ELF-1 (cell line): ENCODE data around the gene UBAP2.

Source experiments
- DNase-seq: peaks from one replicate; pipeline ENCODE4 v3.0.0-alpha.2; 2016; ENCODE audit warnings: low read depth, low spot score

The UBAP2 gene

DNA sequence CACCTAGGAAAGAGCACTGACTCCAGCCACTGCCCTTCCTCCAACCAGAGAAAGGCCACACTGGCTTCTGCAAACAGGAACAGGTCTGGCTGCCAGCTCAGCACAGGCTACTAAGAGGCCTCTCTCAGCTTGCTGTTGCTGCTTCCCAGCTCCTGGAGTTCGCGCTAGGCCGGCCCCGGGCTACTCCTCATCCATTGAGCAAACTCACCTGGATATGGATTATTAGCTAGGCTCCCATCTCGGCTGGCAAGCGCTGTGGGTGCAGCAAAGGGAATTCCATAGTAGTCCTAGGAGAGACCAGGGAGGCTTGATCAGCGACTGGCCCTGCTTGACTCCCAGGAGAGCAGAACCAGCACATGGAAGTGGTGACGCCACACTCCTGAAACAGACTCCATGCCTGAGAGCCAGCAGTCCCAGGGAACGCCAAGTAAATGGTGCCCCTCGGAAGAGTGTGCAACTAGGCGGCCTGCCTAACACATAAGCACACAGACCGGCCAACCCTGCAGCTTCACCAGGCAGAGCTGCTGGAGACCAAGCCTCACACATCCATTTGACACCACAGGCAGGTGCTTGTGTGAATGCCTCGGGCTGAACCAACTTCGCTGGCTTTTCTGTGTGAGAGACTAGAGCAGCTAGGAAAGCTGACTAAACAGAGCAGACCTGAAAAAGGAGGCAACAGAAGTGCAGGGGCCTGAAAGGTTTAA is 124.5 kb downstream of the UBAP2 start:
- no peak for DNase-seq

DNA sequence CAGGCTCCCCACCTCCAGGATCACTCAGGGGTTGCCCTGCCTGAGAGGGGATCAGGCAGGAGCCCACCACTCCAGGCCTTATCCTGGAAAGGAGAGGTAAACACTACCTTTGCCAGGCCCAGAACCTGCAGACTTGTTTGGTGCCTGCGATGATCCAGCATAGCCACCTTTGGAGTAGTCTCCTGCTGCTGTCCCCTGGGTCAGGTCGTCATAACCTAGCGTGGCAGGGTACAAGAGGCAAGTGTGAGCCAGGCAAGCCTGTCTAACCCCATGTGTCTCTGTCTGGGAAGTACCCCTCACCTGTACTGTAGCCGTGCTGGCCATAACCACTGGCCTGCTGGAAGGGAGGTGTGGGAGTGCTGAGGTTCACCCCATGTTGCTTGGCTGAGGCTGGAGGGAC is 125.6 kb downstream of the UBAP2 start:
- no peak for DNase-seq

DNA sequence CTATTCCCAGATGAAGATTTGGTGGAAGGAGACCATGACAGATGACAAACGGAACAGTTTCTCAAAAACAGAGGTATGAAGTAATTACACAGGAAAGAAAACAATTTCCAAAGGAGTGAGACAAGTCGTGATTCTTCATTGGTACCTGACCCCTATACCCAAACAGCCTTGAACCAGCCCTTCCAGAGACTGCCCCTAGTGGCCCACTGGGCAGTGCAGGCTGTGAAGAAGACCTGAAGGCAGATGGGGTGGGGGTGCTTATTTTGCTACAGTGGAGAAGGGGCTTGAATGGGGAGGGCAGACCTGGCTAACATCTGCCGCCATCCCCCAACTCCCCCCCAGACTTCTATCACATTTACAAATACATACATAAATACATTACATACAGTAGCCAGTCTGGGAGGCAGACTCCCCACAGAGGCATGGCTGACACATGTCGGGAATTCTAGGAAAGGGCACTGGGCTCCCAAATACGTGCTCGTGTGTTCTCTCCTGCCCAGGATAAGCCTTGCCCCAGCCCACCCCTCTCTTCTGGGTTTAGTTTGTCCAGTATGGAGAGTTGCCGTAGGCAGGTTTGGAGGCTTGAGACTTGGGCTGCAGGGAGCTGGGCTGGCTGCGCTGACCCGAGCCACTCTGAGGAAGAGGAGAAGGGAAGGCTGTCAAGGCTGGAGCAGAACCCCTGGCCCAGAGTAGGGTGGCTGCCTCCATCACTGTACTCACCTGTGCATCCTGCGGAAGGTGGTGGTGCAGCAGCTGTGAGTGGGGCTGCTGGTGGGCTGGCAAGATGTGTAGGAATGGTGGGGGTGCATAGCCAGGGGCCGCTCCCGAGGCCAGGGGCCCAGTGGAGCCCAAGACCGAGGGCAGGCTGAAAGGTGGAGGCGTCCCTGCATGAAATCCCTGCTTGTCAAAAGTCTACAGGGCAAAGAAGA is 126.5 kb downstream of the UBAP2 start:
- peak; percentile 46 for DNase-seq

DNA sequence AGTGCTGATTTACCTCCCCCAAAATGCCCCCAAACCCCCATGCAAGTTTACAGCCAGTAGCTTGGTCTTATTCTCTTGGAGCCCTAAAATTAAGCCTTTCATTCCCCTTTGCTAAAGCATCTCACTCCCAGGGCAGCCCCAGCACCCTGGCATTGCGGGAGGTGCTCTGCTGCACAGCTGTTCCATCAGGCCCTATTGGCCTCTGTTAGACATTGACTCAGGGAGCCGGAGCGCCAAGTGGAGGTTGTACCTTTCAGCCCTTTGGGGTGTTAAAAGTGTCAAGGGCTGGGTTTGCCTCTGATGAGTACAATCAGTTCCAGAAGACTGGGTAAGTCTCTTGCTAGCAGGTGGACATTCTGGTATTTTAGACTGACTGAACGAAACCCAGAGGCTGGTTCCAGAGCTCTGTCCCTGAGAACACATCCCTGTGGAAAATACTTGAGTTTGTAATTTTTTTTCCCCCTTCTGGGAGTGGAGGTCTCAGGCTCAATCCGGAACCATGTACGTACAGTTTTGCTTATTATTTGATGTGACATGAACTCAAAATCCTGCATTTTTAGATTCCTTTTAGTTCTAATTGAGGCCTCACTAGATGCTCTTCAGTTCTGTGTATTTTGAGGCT is 129.3 kb downstream of the UBAP2 start:
- no peak for DNase-seq

DNA sequence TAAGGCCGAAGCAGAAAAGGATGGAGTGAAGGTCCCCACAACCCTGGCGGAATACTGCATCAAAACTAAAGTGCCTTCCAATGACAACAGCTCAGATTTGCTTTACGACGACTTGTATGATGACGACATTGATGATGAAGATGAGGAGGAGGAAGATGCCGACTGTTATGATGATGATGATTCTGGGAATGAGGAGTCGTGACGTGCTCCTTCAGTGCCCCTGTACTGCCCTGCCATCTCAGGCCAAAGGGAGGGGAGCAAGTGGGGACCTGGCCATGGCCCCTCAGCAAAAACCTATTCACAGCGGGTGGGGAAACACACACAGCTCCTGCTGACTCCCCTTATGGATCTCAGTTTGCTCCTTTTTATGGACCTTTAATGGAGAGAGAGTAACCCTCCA is 131.7 kb downstream of the UBAP2 start:
- no peak for DNase-seq

DNA sequence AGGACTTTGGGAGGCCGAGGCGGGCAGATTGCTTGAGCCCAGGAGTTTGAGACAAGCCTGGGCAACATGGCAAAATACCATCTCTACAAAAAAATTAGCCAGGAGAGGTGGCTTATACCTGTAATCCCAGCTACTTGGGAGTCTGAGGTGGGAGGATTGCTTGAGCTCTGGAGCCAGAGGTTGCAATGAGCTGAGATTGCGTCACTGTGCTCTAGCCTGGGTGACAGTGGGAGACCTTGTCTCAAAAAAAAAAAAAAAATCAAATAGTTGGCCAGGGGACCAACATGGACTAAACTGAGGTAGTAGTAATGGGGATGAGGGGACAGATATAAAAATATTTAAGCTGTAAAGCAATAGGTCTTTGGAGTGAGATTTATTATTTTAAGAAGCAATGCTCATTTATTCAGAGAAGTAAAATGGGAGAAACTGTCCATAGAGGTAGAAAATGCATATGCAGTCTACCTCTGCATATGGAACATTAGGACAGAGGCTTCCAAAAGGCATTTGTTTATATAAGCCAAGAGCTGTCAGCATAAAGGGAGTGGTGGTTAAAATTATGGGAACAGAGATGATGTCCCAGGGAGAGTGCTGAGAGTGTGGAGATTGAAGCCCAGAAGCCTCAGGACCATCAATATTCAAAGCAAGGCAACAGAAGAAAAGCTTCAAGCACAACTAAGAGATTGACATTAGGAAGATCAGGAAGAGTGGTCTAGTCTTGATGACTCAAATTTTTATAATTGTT is 133.6 kb downstream of the UBAP2 start:
- DNase-seq: no peak

DNA sequence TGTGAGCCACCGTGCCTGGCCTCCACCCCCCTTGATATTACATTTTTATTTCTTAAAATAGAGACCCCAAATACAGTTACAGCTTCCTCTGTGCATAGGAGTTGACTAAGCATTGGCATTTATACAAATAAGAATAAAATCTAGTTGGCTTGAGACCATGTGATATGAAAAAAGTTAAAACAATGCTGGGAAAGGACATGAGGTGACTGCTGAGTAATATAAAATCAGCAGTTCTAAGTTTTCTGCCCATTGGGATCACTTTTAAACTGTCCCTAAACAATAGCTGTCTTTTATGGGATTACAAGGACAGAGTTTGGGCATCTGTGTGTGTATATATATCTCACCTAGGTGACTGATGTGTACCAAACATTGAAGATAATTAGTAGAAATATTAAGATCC is 135.1 kb downstream of the UBAP2 start:
- DNase-seq: no peak

DNA sequence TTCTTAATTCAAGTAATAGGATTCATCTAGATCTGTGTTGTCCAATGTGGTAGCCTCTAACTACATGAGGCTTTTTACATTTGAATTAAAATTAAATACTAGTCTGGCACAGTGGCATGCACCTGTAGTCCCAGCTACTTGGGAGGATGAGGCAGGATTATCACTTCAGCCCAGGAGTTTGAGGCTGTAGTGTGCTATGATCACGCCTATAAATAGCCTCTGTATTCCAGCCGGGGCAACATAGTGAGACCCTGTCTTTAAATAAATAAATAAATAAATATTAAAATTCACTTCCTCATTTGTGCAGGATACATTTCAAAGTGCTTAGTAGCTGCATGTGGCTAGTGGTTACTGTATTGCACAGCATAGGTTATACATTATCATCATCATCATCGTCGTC is 139.9 kb downstream of the UBAP2 start:
- no peak for DNase-seq

DNA sequence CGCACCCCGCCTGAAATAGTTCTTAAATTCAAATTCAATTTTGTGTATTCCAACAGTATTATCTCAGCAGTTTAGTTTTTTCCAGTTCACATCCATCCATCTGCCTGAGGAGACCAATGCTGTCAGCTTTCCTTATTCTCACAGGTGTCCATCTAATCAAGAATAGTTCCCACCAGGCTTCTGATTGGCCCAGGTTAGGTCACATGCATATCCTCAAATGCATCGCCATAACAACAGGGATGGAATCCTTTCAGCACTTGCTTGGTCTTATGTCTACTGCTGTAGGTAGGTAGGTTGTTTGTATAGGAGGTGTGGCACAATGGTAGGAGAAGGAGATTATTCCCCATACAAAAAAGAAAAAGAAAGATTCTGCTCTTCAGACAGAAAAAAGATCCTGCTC is 140.6 kb downstream of the UBAP2 start:
- no peak for DNase-seq

DNA sequence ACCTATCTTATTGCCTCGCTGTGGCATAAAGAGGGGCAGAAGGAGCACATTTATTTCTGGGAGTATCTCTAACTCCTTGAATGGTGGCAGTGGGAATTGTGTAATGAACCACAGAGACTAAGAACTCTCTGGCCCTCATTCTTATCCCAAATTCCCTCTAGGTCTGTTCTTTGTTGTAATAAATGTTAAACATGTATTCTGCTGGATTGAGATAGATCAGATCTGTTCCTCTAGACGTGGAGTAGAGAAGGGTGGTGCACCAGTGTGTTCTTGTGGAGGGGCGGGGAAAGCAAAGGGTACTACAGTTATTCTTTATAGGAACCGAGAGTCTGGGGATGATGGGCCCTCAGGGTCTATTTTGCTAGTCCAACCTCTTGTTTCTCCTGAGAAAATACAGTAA is 141.3 kb downstream of the UBAP2 start:
- no peak for DNase-seq

DNA sequence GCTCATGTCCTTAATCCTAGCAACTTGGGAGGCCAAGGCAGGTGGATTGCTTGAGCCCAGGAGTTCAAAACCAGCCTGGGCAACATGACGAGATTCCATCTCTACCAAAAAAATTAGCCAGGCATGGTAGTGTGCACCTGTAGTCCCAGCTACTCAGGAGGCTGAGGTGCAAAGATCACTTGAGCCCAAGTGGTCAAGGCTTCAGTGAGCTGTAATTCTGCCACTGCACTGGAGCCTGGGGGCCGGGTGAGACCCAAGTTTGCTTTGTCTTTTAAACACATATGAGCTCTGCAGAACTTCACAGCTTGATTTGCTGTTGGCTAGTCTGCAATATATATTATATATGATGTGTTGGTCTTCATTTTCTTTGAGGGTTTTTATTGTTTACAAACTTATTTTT is 141.9 kb downstream of the UBAP2 start:
- DNase-seq: no peak

DNA sequence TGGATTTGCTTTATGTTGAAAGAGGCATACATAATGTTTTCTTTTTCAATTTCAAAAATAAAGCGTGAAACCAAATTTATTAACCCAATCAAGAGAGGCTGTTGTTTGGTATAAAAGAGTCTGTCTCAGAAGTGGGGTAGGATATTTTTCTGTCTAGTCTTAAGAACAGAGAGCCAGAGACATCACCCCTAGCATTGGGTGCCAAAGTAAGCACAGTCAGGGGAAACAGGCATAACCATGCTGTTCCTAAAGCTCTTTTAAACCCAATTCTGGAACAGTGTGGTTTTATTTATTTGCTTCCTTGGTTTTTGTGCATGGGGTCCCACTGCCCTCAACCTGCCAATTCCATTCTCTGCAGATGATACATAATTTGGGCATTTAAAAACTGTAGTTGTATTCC is 143.6 kb downstream of the UBAP2 start:
- no peak for DNase-seq

DNA sequence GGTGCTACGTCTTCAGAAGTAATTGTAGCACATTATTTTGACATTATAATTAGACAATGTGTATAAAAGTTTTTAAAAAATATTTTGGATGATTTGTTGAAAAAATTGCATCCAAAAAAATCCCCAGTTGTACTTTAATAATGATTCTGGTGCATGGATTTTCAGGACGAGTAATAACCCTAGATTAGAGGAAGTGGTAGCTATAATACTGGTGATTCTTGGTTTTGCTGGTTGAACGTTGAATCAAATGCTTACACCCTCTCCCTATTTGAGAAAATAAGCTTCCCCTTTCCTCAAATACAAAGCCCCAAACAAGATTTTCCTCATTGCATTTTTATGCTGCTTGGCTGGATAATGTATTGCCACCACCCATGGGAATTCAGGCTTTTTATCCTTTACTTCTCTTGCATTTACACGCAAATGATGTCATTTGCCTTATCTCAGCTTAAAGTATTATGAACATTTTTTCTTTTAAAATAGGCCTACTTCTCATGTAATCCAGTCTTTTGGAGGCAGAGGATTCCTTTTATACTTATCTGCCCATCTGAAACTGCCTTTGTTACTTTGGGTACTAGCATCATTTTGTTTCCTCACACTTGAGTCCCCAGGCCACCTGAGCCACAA is 145.4 kb downstream of the UBAP2 start:
- DNase-seq: no peak

DNA sequence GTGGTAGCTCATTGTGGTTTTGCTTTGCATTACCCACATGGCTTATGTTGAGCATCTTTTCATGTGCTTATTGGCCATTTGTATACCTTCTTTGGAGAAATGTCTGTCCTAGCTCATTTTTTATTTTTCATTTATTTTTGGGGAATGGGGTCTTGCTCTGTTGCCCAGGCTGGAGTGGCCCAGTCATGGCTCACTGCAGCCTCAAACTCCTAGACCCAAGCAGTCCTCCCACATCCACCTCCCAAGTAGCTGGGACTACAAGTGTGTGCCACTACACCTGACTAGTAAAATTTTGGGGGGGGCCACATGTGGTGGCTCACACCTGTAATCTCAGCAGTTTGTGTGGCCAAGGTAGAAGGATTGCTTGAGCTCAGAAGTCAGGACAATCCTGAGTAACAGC is 154.4 kb downstream of the UBAP2 start:
- DNase-seq: no peak

DNA sequence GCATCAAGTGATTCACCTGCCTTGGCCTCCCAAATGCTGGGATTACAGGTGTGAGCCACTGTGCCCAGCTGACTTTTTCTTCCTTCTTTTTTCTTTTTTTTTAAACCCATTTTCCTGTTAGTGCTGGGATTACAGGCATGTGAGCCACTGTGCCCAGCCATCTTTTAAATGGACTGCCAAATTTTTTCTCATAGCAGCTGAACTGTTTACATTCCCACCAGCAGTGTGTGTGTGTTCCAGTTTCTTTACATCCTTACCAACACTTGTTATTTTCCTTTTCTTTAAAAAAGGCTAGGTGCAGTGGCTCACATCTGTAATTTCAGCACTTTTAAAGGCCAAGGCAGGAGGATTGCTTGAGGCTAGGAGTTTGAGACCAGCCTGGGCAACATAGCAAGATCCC is 154.8 kb downstream of the UBAP2 start:
- no peak for DNase-seq

DNA sequence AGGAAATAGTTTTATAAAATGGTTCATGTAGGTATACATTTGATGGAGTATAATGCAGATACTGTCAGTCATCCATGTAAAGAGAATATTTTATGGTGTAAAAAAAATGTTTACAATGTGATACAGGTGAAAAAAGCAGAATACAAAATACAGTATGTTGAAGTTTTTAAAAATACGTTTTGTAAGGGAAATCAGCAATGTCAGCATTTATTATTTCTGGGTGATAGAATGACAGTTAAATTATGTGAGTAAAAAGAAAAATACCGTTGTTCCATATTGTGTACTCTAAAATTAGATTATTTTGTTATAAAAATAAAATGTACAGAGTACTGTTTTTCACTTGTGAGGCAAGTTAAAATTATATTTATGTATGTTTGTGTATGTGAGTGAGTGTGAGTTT is 162.7 kb downstream of the UBAP2 start:
- DNase-seq: no peak

DNA sequence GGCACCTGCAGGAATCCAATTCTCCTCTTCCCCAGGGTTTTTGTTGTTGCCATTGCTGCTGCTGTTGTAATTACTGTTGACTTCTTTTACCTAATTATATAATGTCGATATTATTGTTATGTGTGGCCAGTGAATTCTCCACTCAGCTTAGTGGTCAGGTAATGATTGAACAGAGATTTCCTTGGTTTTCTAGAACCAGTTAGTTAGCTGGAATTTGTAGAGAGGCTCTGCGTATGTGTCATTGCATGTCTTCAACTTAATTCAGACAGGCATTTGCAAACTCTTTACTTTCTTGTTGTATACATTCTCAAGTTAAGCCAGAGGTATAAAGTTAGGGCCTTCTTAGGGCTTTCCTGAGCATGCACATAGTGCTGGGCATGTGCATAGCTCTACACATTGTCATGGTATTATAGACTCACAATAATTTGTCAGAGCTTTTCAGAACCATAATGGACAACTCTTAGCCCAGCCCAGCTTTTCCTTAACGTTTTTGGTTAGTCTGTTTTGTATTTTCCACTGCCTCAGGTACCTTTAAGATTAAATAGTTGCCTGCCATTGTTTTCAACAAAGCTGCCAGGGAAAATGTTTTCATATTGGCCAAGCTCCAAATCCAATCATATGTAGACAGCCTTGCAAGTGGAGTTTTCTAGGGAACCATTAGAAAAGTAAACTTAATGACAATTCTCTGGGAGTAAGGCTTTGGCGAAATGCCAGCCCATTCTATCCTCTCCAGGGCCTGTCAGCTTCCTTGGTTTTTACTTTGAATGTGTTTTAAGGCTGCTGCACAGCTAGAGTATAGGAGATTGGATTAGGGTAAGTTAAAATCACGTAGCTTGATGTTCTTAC is 163.6 kb downstream of the UBAP2 start:
- no peak for DNase-seq

DNA sequence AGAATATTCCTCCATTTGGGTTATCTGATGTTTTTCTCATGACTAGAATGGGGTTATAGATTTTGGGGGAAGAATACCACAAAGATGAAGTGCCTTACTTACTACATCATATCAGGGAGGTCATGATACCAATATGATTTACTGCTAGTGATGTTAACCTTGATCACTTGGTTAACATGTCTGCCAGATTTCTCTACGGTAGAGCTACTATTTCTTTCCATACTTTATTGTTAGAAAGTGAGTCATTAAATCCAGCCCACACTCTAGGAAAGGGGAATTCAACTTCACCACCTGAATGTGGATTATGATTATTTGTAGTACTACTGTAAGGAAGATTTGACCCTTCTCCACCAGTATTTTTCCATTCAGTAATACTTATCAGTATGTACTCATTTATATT is 167.1 kb downstream of the UBAP2 start:
- no peak for DNase-seq

DNA sequence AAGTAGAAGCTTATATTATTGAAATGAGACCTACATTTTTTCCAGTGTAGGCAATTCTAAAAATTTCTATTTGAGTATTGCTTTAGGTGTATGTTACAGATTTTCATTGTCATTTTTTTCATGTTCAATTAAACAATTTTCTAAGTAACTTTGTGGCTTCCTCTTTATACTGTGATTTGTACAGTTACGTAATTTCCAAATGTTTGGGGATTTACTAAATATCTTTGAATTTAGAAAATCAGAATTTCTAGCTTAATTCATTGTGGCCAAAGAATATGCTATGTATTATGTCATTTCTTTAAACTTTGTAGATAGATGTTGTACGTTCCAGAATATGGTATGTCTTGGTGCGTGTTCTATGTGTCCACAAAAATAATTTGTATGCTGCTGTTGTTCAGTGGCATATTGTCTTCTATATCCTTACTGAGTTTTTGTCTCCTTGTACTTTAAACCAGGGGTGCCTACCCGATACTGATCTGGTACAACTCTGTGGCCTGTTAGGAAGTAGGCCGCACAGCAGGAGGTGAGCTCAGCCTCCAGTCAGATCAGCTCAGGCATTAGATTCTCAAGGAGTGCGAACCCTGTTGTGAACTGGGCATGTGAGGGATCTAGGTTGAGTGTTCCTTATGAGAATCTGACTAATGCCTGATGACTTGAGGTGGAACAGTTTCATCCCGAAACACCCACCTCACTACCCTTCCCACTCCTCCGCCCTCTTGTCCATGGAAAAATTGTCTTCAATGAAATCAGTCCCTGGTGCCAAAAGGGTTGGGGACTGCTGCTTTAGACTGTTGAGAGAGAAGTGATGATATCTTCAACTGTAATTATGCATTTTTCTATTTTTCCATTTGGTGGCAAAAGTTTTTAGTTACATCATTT is 168.2 kb downstream of the UBAP2 start:
- no peak for DNase-seq
